H1 (cell line): ENCODE data around the gene PLB1. TPM values are rescaled to one million over a fixed set of nuclear protein-coding genes. Genes with fewer than 3 reads are reported as not detected.

Source experiments
- CTCF ChIA-PET: fragments of 300-600 bp; sonication (Branson Sonifier 250); formaldehyde crosslinking; loops from one replicate; lab custom pipeline; 2021; ENCODE audit not compliant: partially characterized antibody; lab: Charles Lee
- POLR2A ChIA-PET: fragments of 300-600 bp; sonication (Branson Sonifier 250); formaldehyde crosslinking; loops from one replicate; lab custom pipeline; 2021; ENCODE audit warnings: inconsistent platforms; ENCODE audit not compliant: partially characterized antibody; lab: Charles Lee
- DNase-seq, 2 experiments: peaks; one replicate each; pipeline versions ENCODE4 v3.0.0 to v3.0.0-alpha.2; 2010 to 2022; ENCODE audit warnings: low spot score in 2 of 2, low read depth in 1 of 2, mixed read lengths in 1 of 2
- FAIRE-seq: peaks from 2 replicates; lab custom pipeline; 2011; peaks lifted over from hg19 to GRCh38; lab: Jason Lieb, UNC
- H2AFZ ChIP-seq: 2 replicates; pipeline ENCODE4 v1.8.1; 2012; ENCODE audit warnings: low read length, inconsistent platforms
- H2AK5ac ChIP-seq: 2 replicates; pipeline ENCODE4 v1.6.1; 2013; ENCODE audit warnings: low read depth, low read length
- H2BK120ac ChIP-seq: replicated peaks from 2 replicates; pipeline ENCODE3; 2013; ENCODE audit warnings: low read depth, low read length, inconsistent platforms
- H2BK12ac ChIP-seq: 2 replicates; pipeline ENCODE4 v1.6.1; 2013; ENCODE audit warnings: low read depth, low read length
- H2BK15ac ChIP-seq: 2 replicates; pipeline ENCODE4 v1.6.1; 2013; ENCODE audit warnings: low read length
- H2BK20ac ChIP-seq: 2 replicates; pipeline ENCODE4 v1.6.1; 2013; ENCODE audit warnings: low read length
- H2BK5ac ChIP-seq: 2 replicates; pipeline ENCODE4 v1.6.1; 2013; ENCODE audit warnings: low read depth, low read length
- H3K14ac ChIP-seq: 2 replicates; pipeline ENCODE4 v1.6.1; 2013; ENCODE audit warnings: inconsistent platforms; ENCODE audit not compliant: insufficient read length
- H3K18ac ChIP-seq: 2 replicates; pipeline ENCODE4 v1.6.1; 2013; ENCODE audit warnings: low read length; ENCODE audit errors: extremely low read depth
- H3K23ac ChIP-seq: 2 replicates; pipeline ENCODE4 v1.6.1; 2013; ENCODE audit warnings: inconsistent platforms; ENCODE audit not compliant: insufficient read length
- H3K23me2 ChIP-seq: 2 replicates; pipeline ENCODE4 v1.6.1; 2013; ENCODE audit warnings: low read depth, low read length
- H3K27ac ChIP-seq: 2 replicates; pipeline ENCODE4 v1.6.1; 2011; ENCODE audit warnings: low read depth, low read length, inconsistent platforms
- H3K27me3 ChIP-seq, 4 experiments: replicated peaks in 1 of 4; 1 replicate in 1 of 4; 2 replicates in 3 of 4; pipeline versions ENCODE4 v1.6.1 to v1.8.1; 2011 to 2013; ENCODE audit warnings: low read length in 3 of 4, mild to moderate bottlenecking in 3 of 4, inconsistent platforms in 2 of 4, mixed read lengths in 2 of 4, moderate library complexity in 1 of 4; ENCODE audit not compliant: control insufficient read depth in 3 of 4, insufficient read depth in 3 of 4; ENCODE audit errors: extremely low read depth in 1 of 4
- H3K36me3 ChIP-seq, 4 experiments: 2 replicates each; pipeline versions ENCODE4 v1.6.1 to v1.8.1; 2011 to 2013; ENCODE audit warnings: mild to moderate bottlenecking in 4 of 4, low read length in 3 of 4, moderate library complexity in 2 of 4, control low read depth in 1 of 4, inconsistent platforms in 1 of 4; ENCODE audit not compliant: insufficient read depth in 4 of 4, control insufficient read depth in 2 of 4
- H3K4ac ChIP-seq: replicated peaks from 2 replicates; pipeline ENCODE3; 2013; ENCODE audit warnings: low read length, low read depth, mixed read lengths, inconsistent platforms; ENCODE audit not compliant: insufficient read length
- H3K4me1 ChIP-seq, 4 experiments: replicated peaks in 1 of 4; 1 replicate in 1 of 4; 2 replicates in 3 of 4; pipeline versions ENCODE4 v1.6.1 to v1.8.1; 2011 to 2013; ENCODE audit warnings: low read length in 3 of 4, inconsistent platforms in 2 of 4, mixed read lengths in 1 of 4; ENCODE audit not compliant: insufficient read depth in 4 of 4, control insufficient read depth in 3 of 4
- H3K4me2 ChIP-seq, 2 experiments: 2 replicates each; pipeline versions ENCODE4 v1.6.1 to v1.8.1; 2011 to 2013; ENCODE audit warnings: low read depth in 2 of 2, low read length in 2 of 2, control low read depth in 1 of 2, inconsistent platforms in 1 of 2, mild to moderate bottlenecking in 1 of 2; ENCODE audit not compliant: insufficient read depth in 1 of 2
- H3K4me3 ChIP-seq, 4 experiments: fragments of 200-600, 300-600 bp in 1 of 4; sonication (generic), shearing (Covaris generic), sonication (Bioruptor Twin) in 1 of 4; 2 replicates each; pipeline versions ENCODE4 v1.5.1 to v1.8.1; 2011 to 2016; ENCODE audit warnings: low read length in 4 of 4, low read depth in 3 of 4, control low read depth in 2 of 4, inconsistent platforms in 2 of 4, mild to moderate bottlenecking in 2 of 4, mixed read lengths in 1 of 4, moderate library complexity in 1 of 4; ENCODE audit not compliant: insufficient read depth in 2 of 4; ENCODE audit errors: extremely low read depth in 1 of 4
- H3K56ac ChIP-seq: replicated peaks from 2 replicates; pipeline ENCODE3; 2013; ENCODE audit warnings: low read depth, mild to moderate bottlenecking, mixed read lengths, low read length, inconsistent platforms; ENCODE audit not compliant: insufficient read length
- H3K79me1 ChIP-seq: 2 replicates; pipeline ENCODE4 v1.6.1; 2013; ENCODE audit warnings: low read depth, low read length, control low read depth
- H3K79me2 ChIP-seq, 2 experiments: 2 replicates each; pipeline versions ENCODE4 v1.6.1 to v1.8.1; 2012 to 2013; ENCODE audit warnings: low read length in 2 of 2, mild to moderate bottlenecking in 2 of 2, inconsistent platforms in 1 of 2; ENCODE audit not compliant: insufficient read depth in 2 of 2, control insufficient read depth in 1 of 2
- H3K9ac ChIP-seq, 4 experiments: replicated peaks in 1 of 4; 1 replicate in 1 of 4; 2 replicates in 3 of 4; pipeline versions ENCODE4 v1.6.1 to v1.8.1; 2011 to 2013; ENCODE audit warnings: low read depth in 3 of 4, low read length in 3 of 4, control low read depth in 2 of 4, mild to moderate bottlenecking in 2 of 4, moderate library complexity in 2 of 4, inconsistent platforms in 1 of 4; ENCODE audit errors: extremely low read depth in 1 of 4
- H3K9me3 ChIP-seq, 2 experiments: 2 replicates each; pipeline versions ENCODE4 v1.6.1 to v1.8.1; 2012 to 2013; ENCODE audit warnings: mild to moderate bottlenecking in 2 of 2, moderate library complexity in 2 of 2, control low read depth in 1 of 2, inconsistent platforms in 1 of 2, low read depth in 1 of 2, low read length in 1 of 2, mixed read lengths in 1 of 2; ENCODE audit not compliant: insufficient read depth in 2 of 2
- H4K20me1 ChIP-seq, 2 experiments: replicated peaks in 1 of 2; 2 replicates each; pipeline versions ENCODE3 to v1.8.1; 2011 to 2013; ENCODE audit warnings: inconsistent platforms in 2 of 2, low read length in 2 of 2, mild to moderate bottlenecking in 1 of 2; ENCODE audit not compliant: insufficient read depth in 2 of 2, control insufficient read depth in 1 of 2
- H4K5ac ChIP-seq: 2 replicates; pipeline ENCODE4 v1.6.1; 2013; ENCODE audit warnings: low read length, low read depth, mixed read lengths, inconsistent platforms; ENCODE audit not compliant: insufficient read length
- H4K8ac ChIP-seq: 2 replicates; pipeline ENCODE4 v1.8.0; 2013; ENCODE audit warnings: mild to moderate bottlenecking, moderate library complexity, low read length, inconsistent platforms; ENCODE audit not compliant: insufficient read depth; ENCODE audit errors: extremely low read depth
- H4K91ac ChIP-seq: replicated peaks from 2 replicates; pipeline ENCODE3; 2013; ENCODE audit warnings: low read length, mixed read lengths, inconsistent platforms; ENCODE audit not compliant: insufficient read length
- RFX5 ChIP-seq: IDR thresholded peaks from 2 replicates; pipeline ENCODE4 v1.6.1; 2011; ENCODE audit warnings: low read depth, low read length, improper control_type of control experiment, borderline replicate concordance
- WGBS, 2 experiments: shearing (Covaris generic) in 1 of 2; methylation state at CpG; one replicate each; pipeline versions ENCODE4 v1.1.6 to v1.1.7; 2013 to 2015; ENCODE audit warnings: low lambda C conversion rate in 2 of 2, mixed read lengths in 2 of 2, inconsistent platforms in 1 of 2, low coverage in 1 of 2, missing lambda C conversion rate in 1 of 2; ENCODE audit not compliant: insufficient replicate concordance in 2 of 2, insufficient coverage in 1 of 2, insufficient read length in 1 of 2; ENCODE audit errors: extremely low coverage in 1 of 2, missing lambda C conversion rate in 1 of 2; 5-methylcytosine and 5-hydroxymethylcytosine counted together
- polyA plus RNA-seq, 7 experiments: library from polyadenylated mRNA; depleted of rRNA in 3 of 7; stranded (reverse) in 5 of 7; unstranded in 2 of 7; fragments of >200 nt in 5 of 7; fragments of 200-250 nt in 2 of 7; gene quantifications; 1 replicate in 5 of 7; 2 replicates in 1 of 7; 4 replicates in 1 of 7; pipeline versions ENCODE4 v1.2.1 to v1.2.3, GENCODE V29; 2011 to 2013; ENCODE audit warnings: missing spikeins in 2 of 7, mixed read lengths in 2 of 7
- total RNA-seq: library from RNA; stranded (reverse); fragmentation: NEBNext Ultra II Directional; extraction: Animal tissue kit (Norgen Biotek cat#: 25700); gene quantifications from 2 replicates; pipeline ENCODE4 v1.2.1, GENCODE V29; 2021

The PLB1 gene
- total and polyA plus RNA-seq, 2 of the 8 experiments (the other 6 are each of a cell fraction or from before 2014, with no cell fraction given) = 0.20 to 0.36 TPM

DNA sequence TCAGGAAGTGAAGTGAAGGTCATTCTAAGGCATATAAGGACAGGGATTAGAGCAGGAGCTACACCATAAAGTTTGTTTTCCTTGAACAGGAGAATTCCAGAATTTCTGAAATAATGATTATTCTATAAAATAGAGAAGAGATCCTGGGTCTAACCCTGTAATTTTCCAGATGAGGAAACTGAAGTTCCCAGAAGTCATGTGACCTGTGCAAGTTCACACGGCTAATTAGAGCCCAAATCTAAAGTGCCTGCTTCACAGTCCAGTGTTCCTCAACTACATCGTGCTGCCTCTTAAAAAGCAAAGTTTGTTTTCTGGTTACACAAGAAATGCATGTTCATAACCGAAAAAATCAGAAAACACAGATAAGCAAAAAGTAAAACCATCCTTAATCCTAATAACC is 34.9 kb downstream of the PLB1 start:
- H3K79me1 ChIP-seq = no peaks in the 10 kb centered on the region
- H4K91ac ChIP-seq = no peak overlapping the region
- no peak overlapping the region for H3K14ac ChIP-seq
- no peak overlapping the region for H3K27ac ChIP-seq
- H2BK120ac ChIP-seq = no peak overlapping the region
- CTCF ChIA-PET = no interaction called here
- no peaks in the 10 kb centered on the region for H3K9me3 ChIP-seq
- no peak overlapping the region for H4K5ac ChIP-seq
- H3K4me3 ChIP-seq = no peak overlapping the region
- H3K4ac ChIP-seq = no peak overlapping the region
- H4K8ac ChIP-seq = no peak overlapping the region
- H2BK12ac ChIP-seq = no peak overlapping the region
- no peak overlapping the region for H3K18ac ChIP-seq
- no peak overlapping the region for H3K23ac ChIP-seq
- no peaks in the 10 kb centered on the region for H3K36me3 ChIP-seq
- no peak for FAIRE-seq
- no peak for DNase-seq
- no peak overlapping the region for H2AFZ ChIP-seq
- H3K9ac ChIP-seq = no peak overlapping the region
- H4K20me1 ChIP-seq = no peaks in the 10 kb centered on the region
- H3K56ac ChIP-seq = no peak overlapping the region
- H3K23me2 ChIP-seq = no peaks in the 10 kb centered on the region
- no peak overlapping the region for H2AK5ac ChIP-seq
- POLR2A ChIA-PET = no interaction called here
- H2BK20ac ChIP-seq = no peak overlapping the region
- H2BK5ac ChIP-seq = no peak overlapping the region
- H3K27me3 ChIP-seq = no peaks in the 10 kb centered on the region; a peak in 1 of 7 replicates
- H3K4me2 ChIP-seq = no peak overlapping the region
- no peaks in the 10 kb centered on the region for H3K4me1 ChIP-seq
- no peak for TF ChIP-seq RFX5
- 87% methylated on average over 3 of the region's 3 CpGs; no CpG with 5 or more reads in 1 of the 2 experiments for WGBS, 2 experiments
- no peaks in the 10 kb centered on the region for H3K79me2 ChIP-seq
- H2BK15ac ChIP-seq = no peak overlapping the region
